Measurements from ENCODE around the gene CAPRIN1. TPM values are rescaled to one million over a fixed set of nuclear protein-coding genes. Genes with fewer than 3 reads are reported as not detected.
A peak's percentile ranks its signal among the peaks of the same experiment; 100 is the strongest.

CAPRIN1 gene
- total RNA-seq, 1 experiment from 2014 or later = 219 TPM

DNA sequence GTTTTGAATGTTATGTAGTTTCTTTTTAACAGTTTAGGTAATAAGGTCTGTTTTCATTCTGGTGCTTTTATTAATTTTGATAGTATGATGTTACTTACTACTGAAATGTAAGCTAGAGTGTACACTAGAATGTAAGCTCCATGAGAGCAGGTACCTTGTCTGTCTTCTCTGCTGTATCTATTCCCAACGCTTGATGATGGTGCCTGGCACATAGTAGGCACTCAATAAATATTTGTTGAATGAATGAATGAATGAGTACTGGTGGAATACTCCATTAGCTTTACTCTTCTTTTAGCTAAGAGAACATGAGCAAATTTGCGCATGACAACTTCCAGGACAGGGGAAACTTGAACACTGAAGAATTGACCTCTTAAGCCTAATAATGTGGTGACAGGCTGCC lies 47.3 kb downstream of the CAPRIN1 start:
- TF ChIP-seq, protein P1, sequence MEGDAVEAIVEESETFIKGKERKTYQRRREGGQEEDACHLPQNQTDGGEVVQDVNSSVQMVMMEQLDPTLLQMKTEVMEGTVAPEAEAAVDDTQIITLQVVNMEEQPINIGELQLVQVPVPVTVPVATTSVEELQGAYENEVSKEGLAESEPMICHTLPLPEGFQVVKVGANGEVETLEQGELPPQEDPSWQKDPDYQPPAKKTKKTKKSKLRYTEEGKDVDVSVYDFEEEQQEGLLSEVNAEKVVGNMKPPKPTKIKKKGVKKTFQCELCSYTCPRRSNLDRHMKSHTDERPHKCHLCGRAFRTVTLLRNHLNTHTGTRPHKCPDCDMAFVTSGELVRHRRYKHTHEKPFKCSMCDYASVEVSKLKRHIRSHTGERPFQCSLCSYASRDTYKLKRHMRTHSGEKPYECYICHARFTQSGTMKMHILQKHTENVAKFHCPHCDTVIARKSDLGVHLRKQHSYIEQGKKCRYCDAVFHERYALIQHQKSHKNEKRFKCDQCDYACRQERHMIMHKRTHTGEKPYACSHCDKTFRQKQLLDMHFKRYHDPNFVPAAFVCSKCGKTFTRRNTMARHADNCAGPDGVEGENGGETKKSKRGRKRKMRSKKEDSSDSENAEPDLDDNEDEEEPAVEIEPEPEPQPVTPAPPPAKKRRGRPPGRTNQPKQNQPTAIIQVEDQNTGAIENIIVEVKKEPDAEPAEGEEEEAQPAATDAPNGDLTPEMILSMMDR (IDR thresholded peaks at IDR 0.05; ENCODE audit: unreplicated experiment) = no peak
- Mint-ChIP-seq H3K27ac (ENCODE audit: low read depth, unreplicated experiment) (no peak overlapping the region), H3K4me1 (ENCODE audit: insufficient read depth, unreplicated experiment) (peaks cover under 1% of the 10 kb centered on the region), H3K4me3 (ENCODE audit: unreplicated experiment) (no peak overlapping the region), H3K9me3 (ENCODE audit: unreplicated experiment) (no peaks in the 10 kb centered on the region), H3K36me3 (ENCODE audit: insufficient read depth, unreplicated experiment) (peaks cover 86% of the 10 kb centered on the region), H3K27me3 (ENCODE audit: insufficient read depth, unreplicated experiment) (no peaks in the 10 kb centered on the region)
- intact Hi-C loops (cut with micrococcal nuclease) = no loop called here
- DNase-seq (ENCODE audit: unreplicated experiment) = no peak
- ChIA-PET POLR2A (interaction anchor here (1.3 to 2.1 kb wide), 2 partner anchors 13 to 102 kb away, joined by 3 to 7 read pairs; no protein-coding TSS in a partner anchor), CTCF (interaction anchor here (0.6 to 1.5 kb wide), 2 partner anchors 11 to 451 kb away, joined by 5 to 8 read pairs; no protein-coding TSS in a partner anchor)
- no TSS peak for BruUV-seq (replicated peaks)

DNA sequence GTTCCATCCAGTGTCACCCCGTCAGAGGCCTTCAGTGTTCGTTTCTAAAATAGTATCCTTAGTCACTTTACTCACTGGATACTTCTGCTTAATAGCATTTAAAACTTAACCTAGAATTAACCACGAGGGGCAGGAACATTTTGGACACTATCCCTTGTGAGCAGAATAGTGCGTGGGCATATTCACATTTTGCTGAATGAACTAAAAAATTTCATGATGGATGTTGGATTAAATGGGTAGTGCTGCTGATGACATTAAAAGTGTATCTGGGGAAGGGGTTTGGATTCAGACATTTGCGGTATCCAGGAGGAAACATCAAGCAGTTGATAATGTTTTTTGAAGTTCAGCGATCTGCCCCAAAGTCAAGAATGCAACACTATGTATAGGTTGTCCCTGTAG lies 53.1 kb downstream of the CAPRIN1 start:
- H3K9me3 Mint-ChIP-seq (ENCODE audit: unreplicated experiment) = no peaks in the 10 kb centered on the region
- intact Hi-C loops (cut with micrococcal nuclease) = loop anchor here (1.0 to 2.0 kb wide), 3 partner anchors 52 to 255 kb away; no protein-coding TSS in a partner anchor
- H3K4me1 Mint-ChIP-seq (ENCODE audit: insufficient read depth, unreplicated experiment) = peaks cover 20% of the 10 kb centered on the region
- CTCF ChIA-PET = interaction anchor here (0.5 to 1.0 kb wide), 2 partner anchors 9 to 184 kb away, joined by 3 read pairs; no protein-coding TSS in a partner anchor
- H3K27ac Mint-ChIP-seq (ENCODE audit: low read depth, unreplicated experiment) = peak overlapping the region; percentile 96
- H3K27me3 Mint-ChIP-seq (ENCODE audit: insufficient read depth, unreplicated experiment) = no peaks in the 10 kb centered on the region
- BruUV-seq (replicated peaks) = no TSS peak
- TF ChIP-seq, protein P1 (IDR thresholded peaks at IDR 0.05; ENCODE audit: unreplicated experiment) = no peak
- peaks cover 68% of the 10 kb centered on the region for H3K36me3 Mint-ChIP-seq (ENCODE audit: insufficient read depth, unreplicated experiment)
- H3K4me3 Mint-ChIP-seq (ENCODE audit: unreplicated experiment) = peak overlapping the region; percentile 97
- peak; percentile 4 for DNase-seq (ENCODE audit: unreplicated experiment)
- POLR2A ChIA-PET = interaction anchor here (0.6 to 4.3 kb wide), 22 partner anchors 9 to 337 kb away, joined by 3 to 51 read pairs (median 5); partner anchors contain the start of genes ABTB2 and CAPRIN1

DNA sequence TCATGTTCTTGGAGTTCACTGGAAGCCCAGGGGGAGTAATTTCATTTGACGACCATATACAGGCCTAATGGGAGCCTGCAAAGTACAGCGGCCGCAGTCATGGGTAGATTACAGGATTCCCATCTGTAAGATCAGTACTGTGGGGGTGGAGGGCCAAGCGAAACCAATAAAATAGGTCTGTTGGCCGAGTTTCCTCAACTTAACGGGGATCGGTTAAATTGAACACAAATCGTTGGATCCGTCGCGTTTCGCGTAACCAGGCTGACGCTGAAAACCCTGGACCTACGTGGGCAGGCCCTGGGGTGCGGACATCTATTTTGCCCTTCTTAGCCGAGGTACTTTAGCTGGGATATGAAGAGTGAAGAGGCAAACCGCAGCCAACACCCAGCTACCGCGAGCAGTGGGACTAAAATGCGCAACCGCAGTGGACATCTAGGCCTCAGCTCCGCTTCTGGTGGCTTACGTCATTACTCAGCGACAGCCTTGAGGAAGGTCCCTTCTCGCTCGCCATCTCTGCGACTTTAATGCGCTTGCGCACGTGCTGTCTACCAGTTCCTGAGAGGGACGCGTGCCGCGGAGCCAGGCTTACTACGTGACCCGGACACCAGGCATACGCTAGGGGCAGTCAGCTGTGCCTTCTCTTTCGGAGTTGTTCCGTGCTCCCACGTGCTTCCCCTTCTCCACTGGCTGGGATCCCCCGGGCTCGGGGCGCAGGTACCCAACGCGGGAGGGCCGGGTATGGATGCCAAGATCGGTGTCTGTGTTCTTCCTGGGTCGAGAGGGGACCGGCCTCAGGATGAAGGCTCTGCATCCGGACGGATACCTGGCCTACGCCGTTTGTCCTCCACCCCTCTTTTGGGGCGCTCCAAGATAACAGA lies 53.8 kb downstream of the CAPRIN1 start, which contains the start of gene NAT10:
NAT10 (plus strand) TSS at position 551 of the 878 bp plus-strand sequence. CDS start 2,597 bp downstream, outside the sequence.
- H3K27ac Mint-ChIP-seq (ENCODE audit: low read depth, unreplicated experiment) = peak within 1 kb of the TSS; percentile 96
- peak within 1 kb of the TSS; percentile 97 for H3K4me3 Mint-ChIP-seq (ENCODE audit: unreplicated experiment)
- H3K27me3 Mint-ChIP-seq (ENCODE audit: insufficient read depth, unreplicated experiment) = no peaks in the 10 kb centered on the region
- intact Hi-C loops (cut with micrococcal nuclease) = loop anchor here (1.0 to 2.0 kb wide), 3 partner anchors 53 to 254 kb away; no protein-coding TSS in a partner anchor
- peak; percentile 98 for DNase-seq (ENCODE audit: unreplicated experiment)
- peaks cover 68% of the 10 kb centered on the region for H3K36me3 Mint-ChIP-seq (ENCODE audit: insufficient read depth, unreplicated experiment)
- H3K4me1 Mint-ChIP-seq (ENCODE audit: insufficient read depth, unreplicated experiment) = peaks cover 24% of the 10 kb centered on the region
- TSS peak; percentile 99 for BruUV-seq (replicated peaks)
- CTCF ChIA-PET = interaction anchor here (0.5 to 1.5 kb wide), 7 partner anchors 10 to 276 kb away, joined by 3 to 7 read pairs (median 3); no protein-coding TSS in a partner anchor
- POLR2A ChIA-PET = interaction anchor here (0.6 to 4.3 kb wide), 28 partner anchors 8 to 810 kb away, joined by 3 to 51 read pairs (median 5); partner anchors contain the start of genes ABTB2 and CAPRIN1
- TF ChIP-seq, protein P1 (IDR thresholded peaks at IDR 0.05; ENCODE audit: unreplicated experiment) = no peak
- no peaks in the 10 kb centered on the region for H3K9me3 Mint-ChIP-seq (ENCODE audit: unreplicated experiment)
